Stimulated activated CD8-positive, alpha-beta memory T cell treated with anti-CD3 and anti-CD28 coated beads, Interleukin-12 subunit alpha, Interleukin-12 subunit beta, amount 100 ng/mL, for 4 hours (primary cell): ENCODE data around the gene BUB1B.

Experiments
- DNase-seq: peaks from one replicate; pipeline ENCODE4 v3.0.0-alpha.2; 2020; ENCODE audit warnings: low read depth

Gene BUB1B

DNA sequence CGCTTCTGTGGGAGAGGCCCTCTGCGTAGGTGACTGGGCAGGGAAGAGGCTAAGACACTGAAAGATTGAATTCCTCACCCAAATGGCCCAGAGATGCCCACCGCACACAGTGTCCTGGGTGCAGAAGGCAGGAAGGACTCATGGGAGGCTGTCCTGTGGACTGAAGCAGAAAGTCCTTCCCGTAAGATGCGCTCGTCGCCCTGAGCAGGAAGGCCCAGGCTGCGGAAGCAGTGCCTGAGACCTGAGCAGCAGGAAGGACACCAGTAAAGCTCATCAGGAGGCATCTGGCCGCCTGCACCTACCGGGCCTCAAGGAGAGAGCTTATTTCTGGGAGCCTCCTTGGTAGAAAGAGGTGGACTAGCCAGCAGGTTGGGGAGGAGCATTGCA, 81.3 kb downstream of the BUB1B start:
- DNase-seq, result no peak

DNA sequence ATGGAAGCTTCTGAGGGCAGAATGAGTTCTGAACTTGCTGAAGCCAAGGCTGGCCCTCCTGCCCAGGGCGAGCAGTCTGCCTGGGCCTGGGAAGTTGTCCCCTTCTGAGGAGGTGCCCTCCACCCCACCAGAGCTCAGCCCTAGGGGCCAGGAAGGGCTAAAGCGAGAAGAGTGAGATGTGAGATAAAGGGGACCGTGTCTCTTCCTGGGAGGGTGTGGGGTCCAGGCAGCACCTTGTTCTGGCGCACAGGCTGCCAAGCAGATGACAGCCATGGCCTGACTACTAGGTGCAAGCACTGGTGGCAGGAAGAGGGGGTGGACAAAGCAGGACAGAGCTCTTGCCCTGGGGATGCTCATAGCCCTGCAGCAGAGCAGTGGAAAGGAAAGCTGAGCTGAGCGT, 81.7 kb downstream of the BUB1B start:
- no peak for DNase-seq

DNA sequence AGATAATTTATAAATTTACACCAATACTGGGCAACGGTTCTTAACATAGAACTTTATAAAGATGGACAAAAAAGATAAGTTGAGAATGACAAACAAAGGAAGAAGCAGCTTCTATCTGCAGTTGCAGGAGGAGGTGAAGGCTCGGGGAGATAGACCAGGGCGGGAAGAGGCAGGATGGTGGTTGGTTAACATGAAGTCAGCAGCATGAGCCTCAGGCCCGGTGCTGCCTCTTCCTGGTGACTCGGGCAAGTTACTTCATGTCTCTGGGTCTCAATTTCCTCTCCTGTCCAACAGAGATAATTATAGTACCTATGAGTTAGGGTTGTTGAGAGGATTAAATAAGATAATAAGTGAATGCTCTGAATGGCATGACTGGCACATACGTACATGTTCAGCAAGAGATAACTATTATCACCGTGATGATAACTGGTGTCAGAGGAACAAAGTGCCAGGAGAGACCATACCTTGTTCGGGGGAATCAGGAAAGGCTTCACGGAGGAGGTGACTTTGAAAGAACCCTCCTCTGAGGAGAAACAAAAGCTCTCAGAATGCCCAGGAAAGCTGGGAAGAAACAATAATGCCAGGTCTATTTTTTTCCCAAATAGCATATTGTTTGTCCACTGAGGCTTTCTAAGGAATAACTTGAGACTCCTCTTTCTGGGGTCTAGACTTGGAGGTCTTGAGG, 82.4 kb downstream of the BUB1B start:
- DNase-seq, result no peak

DNA sequence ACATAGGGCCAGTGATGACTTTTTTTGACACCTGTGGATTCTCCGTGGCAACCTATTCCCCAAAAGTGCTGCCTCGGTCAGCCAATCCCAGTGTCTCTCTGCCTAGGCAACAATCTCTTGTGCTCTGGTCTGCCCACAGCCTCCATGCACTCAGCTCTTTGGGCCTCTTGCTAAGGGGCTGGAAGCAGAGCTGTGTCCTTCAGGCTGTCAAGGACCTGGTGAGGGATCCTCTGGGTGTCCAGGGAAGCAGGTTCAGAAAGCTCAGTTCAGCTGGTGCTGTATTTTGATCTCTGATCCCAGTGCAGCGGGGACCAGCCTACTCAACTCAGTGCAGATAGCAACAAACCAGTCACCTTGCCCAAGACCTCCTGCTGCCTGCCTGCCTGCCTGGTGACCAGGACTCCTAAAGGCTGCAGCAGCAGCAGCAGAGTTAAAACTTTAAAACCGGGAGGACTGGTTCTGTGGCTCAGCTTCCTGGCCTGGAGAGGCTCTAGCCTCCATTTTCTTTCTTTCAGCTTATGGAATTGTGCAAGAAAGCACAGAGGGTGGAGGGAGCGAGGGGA, 84.2 kb downstream of the BUB1B start:
- no peak for DNase-seq

DNA sequence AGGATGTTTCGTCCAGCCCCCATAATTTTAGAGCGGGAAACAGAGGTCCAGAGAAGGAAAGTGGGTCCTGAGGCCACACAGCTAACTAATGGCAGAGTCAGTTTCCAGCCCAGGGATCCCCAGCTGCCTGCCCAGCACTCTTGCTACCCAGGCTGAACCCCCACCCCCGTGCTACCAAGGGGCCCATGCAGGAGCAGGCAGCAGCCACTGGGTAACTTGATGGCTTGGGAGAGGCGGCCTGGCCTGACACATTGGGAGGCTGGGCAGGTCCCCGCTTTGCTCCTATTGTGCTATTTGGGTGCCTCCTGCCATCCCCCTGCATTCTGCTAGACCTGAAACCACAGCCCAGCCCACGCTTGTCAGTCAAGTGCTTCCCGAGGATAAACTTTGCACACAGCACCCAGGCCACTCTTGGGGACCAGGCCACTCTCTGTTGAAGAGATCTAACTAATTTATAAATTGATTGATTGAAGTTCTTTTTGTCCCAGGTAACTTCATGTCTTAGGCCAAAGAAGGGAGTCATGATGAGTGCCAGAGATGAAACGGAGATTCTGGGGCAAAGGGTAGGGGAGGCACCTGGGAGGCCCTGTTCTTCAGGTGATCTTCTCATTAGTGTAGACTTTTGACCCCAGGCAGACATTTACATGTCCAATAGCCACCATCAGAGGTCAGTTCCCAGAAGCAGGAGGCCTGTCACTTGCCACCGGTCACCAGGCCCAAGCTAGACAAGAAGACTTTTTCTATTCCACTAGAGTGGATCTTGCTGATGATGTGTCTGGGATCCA, 85.0 kb downstream of the BUB1B start:
- DNase-seq, result no peak

DNA sequence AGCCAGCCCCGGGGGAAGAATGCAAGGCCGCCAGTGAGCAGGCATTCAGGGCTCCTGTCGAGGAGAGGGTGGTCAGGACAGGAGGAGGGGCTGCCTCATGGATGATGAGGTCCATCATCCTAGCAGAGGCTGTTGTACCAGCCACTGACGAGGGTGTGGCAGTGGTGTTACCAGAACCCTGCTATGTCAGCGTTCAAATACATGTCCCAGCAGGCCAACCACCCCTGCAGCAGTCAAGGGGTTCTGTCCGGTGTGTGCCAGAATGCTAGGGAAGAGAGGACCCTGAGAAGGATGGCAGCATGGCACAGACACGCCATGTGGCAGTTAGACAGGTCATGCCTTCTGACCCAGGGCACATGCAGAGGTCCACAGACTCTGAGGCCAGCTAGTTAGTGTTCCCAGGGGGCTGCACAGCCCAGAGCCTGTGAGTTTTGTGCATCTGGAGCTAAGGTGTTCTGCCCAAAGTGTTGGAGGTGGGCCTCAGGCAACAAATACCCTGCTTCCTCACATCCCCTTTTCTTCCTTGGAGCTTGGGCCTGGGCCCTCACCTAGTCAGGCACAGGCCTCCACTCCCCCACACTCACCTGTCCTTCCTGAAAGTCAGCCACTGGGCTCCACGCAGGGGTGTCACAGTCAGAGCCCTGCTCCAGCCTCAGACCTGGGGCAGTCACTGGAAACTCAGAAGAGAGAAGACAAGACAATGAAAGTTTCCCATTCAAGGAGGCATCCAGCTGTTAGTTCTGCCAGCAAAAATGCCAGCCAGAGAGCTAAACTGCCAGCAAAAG, 85.8 kb downstream of the BUB1B start:
- no peak for DNase-seq

DNA sequence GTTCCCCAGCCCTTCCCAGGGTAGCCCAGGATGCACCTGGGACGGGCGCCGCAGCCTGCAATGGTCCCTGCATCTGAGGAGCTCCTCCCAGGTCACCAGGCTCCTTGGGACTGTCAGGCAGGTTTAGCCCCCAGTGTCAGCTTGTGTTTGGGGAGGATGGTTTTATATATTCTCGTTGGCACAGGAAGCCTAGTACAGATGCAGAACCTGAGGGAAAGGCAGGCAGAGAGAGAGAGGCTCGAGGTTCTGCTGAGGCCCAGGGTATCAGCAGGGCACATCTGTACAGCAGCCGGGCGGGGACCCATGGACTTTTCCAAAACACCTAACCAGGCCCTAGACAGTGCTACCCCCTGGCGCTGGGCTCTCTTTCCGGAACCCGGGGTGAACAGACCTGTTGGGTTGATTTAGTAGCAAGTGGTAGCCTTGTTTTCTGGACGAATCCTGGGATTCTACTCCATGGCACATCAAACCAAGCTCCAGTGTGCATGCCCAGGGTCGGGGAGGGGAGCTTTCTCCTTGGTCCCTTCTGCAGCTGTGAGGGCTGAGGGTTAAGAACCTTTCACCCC, 86.6 kb downstream of the BUB1B start:
- no peak for DNase-seq

DNA sequence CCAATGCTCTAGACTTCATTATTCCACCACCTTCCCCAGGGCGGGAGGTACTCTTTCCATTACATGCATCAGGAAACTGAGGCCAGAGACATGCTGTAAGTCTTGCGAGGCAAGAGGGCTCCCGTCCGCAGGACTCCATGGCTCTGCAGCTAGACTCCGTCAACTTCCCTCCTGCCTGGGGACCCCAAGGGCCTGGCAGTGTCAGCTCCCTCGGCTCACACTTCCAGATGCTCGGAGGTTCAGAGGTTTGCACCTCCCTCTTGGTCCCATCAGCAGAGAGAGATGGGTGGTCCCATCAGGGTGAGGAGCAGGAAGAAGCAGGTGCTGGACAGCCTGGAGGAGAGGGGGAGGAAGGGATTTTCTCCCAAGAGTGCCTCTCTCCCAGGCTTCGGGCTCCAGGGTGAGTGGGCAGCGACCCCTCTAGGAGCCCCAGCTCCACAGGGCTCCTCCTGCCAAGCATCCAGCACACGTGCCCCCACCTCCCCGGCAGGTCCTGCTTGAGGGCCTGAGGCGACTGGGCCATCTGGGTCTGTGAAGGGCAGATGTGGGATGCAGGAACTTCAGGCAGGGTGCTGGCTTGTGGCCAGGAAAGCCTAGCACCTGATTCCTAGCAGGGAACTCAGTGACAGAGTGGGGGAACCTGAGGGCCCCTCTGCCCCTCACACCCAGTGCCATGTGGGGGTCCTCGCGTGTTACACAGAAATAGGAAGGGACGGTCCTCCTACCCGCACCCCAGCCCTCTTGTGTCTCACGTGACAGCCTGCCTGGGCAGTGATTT, 87.3 kb downstream of the BUB1B start:
- DNase-seq, result no peak

DNA sequence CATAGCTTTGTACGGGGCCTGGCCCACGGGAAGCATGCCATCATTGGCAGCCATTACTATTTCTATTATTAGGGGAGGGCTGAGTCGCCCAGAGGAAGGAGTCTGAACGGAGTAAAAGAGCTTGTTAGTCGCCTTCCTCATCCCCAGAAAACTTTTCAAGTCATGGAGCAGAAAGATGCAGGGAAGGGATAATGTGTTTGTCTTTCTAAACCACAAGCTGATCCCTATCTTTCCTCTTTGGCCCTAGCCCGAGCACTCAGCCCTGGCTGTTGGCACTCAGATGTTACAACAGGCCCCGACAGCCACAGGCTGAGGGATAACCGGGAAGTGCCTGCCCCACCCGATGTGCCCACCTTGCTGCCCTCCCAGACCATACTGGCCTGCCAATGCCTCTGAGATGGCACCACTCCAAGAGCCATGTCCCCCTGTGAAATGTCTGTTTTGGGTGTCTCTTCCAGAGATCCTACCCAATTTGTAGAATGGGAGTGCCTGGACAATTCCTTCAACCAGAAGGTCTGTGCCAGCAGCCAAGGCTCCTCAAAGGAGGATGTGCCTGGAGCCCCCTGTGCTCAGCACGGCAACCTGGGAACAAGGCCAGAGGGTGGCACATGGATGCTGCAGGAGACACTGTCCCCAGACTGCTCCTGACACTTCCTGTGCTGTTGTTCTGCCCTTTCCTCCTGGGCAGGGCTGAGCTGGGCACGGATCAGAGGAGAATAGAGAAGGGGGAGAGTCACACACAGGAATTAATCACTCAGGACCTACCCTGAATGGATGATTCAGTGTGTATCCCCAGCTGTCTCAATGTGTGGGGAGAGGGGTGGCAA, 88.8 kb downstream of the BUB1B start:
- DNase-seq, result no peak

DNA sequence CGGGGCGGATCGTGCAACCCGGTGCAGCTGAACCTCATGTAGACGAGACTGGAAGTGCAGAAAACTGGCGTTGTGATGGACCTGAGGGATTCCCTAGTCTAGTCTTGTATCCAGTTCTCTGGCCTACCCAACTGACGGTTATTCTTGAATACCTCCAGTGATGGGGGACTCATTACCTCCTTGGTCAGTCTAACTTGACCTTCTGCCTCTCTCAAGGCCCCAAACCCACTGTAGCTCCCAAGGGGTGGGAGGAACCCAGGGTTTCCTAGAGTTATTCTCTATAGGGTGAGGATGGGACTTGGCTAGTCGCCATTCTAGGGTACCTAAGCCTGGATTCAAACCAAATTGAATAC, 89.4 kb downstream of the BUB1B start:
- no peak for DNase-seq

DNA sequence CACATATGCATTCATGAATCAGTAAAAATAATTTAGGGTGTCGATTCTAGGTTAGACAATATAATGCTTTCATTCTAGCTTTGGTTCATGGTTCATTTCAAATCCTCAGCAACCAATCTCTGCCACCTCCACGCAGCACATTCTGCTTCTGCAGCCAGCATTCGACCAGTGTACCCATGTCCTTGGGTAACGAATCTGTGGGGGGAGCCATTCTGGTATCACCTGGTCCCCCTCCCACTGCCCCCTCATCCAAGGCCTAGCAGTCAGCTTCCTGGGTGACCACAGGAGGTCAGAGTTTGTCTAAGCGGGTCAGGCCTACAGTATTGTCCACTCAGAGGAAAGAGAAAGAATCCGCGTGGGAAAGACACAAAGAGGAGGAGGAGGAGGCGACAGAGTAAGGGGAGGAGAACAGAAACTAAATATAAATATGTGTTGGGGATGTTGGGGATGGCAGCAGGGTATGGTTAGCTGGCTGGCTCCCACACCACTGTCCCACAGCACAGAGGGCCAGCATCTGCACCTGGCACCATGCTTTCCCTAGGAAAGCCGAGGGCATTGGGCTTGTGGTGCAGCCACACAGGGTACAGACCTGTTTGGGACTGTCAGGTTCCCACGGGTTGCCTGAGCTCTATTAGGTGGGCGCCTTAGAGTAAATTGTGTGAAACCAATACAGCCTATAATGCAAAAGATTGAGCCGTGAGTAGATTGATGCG, 90.1 kb downstream of the BUB1B start:
- no peak for DNase-seq

DNA sequence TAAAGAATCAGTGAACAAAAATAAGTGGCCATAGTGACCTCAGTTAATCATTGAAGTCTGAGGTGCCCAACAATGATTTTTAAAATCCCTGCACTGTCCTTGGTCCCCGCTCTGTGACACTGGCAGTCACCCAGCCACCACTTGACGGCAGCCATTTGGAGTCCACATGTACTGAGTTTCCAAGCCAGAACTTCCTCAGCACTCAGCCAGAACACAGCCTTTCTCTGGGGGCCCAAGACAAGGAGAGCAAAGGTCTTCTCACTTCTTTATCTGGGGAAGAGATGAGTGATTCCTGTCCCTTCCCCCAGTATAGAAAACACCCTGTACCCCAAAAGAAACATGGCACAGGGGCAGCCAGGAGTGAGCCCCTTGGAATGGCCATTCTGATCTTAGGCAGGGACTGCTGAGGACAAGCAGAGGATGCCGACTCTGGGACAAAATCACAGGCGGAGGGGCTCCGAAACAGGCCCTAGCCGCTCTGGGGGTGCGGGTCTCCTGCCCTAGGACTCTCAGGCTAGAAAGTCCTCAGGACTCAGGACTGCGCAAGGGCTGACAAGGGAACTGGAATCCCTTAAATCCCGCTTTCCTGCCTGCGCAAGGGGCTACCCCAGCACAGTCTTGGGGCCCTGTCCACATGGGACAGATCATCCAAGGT, 90.7 kb downstream of the BUB1B start:
- DNase-seq, result no peak

DNA sequence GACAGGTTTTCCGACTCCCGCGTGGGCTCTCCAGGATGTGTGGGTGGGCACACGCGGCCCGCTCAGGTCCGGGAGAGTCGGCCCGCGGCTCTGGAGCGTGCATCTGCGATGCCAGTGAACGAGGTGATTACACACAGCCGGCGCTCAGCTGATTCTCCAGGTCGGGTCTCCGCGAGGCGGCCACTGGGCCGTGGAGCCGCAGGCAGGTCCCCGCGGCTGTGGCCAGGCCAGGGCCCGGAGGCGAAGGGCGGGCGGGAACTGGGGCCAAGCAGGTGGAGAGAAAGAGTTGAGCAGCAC, 91.2 kb downstream of the BUB1B start:
- DNase-seq, result no peak

DNA sequence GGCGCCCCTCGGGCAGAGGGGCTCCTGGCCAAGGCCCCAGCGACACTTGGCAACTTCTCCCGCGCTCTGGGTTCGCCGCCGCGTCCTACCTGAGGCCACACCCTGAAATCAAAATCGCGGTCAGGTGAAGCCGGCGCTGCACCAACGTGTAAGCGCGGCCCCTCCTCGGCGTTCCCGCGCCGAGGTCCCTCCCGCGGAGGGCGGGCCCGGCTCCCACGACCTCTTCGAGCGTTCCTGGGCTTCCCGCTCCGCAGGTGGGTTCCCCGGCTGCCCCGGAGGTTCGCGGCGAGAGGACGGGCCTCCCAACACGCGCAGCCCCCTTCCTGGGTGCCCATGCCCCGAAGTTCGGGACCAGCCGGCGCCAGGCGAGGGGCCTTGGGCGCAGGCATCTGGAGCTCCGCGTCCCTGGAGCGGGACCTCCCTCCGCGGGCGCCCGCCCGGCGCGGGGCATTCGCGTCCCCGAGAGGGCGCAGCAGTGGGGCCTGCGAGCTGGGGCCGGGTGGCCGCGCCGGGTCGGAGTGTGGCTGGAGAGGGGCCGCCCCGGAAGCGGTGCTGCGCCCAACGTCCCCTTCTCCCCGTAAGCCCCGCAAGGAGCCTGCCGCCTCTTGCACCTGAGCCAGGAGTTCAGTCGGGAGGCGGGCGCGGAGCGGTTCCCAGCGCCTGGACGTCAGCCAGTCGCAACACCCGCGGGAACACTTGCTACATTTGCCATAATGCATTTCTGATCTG, 91.7 kb downstream of the BUB1B start:
- no peak for DNase-seq

DNA sequence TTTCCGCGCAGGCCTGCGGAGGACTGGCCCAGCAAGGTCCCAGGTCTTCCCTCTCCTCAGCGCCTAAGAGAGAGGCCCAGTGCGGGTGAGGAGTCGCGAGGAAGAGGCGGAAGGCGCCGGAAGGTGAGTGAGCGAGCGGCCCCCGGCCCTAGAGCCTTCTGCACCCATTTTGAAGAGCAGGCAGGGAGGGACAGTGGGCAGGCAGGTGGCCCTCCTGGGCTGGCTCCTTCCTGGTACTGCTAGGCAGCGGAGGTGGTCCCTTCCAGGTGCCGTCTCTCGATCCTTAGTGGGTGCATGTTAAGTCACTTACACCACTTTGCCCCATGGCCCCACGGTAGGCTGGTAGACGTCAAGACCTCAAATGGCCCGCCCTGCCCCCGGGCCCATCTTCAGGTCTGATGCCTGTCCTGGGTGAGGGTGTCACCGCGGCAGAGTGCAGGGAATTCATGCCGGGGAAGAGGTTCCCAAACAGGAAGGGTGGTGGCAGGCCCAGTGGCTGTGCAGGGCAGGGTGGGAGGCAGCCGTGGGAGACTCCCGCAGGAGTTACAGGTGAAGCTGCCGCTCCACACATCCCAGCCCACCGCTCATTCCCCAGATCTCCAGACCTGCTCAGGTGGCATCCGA, 92.4 kb downstream of the BUB1B start:
- DNase-seq, result no peak

DNA sequence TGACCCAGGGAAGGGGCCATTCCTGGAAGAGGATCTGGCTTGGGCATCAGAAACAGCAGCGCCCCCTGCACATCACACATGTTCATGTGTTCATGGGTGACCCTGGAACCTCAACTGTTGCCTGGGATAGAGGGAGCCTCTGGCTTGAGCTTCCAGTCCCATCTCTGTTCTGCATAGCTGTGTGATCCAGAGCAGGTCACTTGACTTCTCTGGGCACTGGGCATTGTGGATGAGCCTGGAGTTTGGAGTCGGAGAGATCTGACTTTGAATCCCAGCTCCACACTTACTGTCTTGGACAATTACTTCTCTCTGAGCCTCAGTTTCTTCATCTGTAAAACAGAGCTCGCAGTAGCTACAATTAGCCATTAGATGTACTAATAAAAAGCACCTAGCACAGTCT, 93.6 kb downstream of the BUB1B start:
- no peak for DNase-seq

DNA sequence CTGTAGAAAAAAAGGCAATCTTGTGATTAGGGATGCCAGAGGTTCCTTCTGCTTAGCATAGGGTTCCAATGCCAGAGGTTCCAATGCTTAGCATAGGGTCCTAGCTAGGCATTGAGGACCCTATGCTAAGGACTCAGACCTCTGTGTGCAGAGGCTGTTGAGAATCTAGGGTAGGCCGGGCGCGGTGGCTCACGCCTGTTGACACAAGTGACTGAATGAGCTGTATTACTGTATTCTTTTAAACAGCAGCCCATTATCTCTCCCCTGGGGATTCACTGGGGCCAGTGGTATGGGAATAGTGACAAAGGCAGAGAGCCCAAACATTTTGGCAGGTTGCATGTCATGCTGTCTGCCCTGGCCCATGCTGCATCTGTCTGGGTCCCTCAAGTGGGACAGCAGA, 94.2 kb downstream of the BUB1B start:
- no peak for DNase-seq

DNA sequence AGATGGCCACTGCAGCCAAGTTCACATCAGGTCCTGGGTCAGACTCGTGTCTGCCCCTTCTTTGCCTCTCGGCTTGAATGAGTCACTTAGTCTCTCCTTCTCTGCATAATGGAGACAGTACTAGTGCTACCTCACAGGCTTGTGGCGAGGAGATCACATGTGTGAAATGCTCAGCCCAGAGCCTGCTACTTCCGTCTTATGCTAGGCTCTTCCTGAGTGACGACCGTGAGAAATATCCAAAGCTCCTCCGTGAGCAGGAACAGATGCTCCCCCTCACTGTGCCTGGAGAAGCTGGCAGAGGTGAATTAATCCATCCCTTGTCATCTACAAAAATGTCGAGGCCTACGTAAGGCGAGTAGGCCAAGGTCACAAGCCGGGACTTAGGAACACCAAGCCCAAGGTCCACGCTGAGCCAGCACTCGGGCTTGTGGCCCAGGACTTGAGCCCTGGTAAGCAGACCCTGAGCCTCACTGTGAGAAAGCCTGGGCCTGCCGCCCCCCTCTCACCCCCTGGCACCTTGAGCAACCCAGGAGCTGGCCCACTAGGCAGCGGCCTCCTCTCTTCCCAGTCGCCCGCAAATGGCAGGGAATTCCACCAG, 95.9 kb downstream of the BUB1B start:
- no peak for DNase-seq
